HG03196 (cell line): ENCODE results near the gene LHPP.
"Not testable (repeated sequence)": the region's sequence is repeated elsewhere in the genome, so short reads cannot be mapped to it uniquely, and the experiment has no call there.

Experiments
- ATAC-seq: cut with Tn5 transposase; IDR thresholded peaks from one replicate; pipeline ENCODE4 v1.9.1; 2021; ENCODE audit not compliant: unreplicated experiment

LHPP gene

DNA sequence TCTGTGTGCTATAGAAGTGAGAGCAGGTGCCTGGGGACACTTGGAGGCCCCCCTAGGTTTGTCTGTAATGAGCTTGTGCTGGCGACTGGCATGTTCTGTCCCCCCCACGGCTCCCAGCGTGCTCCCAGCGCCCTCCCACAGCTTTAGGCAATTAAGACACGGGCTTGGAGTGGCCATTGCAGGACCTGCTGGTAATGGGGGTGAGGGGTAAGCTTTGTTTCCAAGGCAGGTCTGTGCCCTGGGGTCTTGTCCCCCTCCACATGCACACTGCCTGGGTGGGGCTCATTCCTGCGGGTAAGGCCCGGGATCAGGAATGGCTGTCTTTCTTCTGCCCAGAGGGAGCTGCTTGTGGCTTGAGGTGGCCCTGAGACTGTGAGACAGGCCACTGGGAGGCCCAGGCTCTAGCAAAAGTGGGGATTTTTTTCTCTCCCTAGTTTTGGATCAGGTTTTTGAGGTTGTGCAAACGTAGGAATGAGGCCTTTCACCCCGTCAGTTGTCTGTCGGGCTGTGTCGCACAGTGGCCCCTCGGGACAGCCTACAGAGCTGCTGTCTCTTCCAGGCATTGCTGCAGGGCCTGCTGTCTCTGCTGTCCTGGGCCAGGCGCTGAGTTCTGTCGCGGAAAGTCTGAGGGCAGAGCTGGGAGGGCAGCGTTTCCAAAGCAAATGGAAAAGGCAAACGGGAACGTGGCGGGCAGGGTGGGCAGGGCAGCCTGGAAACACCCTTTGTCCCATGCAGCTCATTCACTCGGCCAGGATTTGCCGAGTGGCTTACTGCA lies 107.4 kb downstream of the LHPP start:
- no peak for ATAC-seq

DNA sequence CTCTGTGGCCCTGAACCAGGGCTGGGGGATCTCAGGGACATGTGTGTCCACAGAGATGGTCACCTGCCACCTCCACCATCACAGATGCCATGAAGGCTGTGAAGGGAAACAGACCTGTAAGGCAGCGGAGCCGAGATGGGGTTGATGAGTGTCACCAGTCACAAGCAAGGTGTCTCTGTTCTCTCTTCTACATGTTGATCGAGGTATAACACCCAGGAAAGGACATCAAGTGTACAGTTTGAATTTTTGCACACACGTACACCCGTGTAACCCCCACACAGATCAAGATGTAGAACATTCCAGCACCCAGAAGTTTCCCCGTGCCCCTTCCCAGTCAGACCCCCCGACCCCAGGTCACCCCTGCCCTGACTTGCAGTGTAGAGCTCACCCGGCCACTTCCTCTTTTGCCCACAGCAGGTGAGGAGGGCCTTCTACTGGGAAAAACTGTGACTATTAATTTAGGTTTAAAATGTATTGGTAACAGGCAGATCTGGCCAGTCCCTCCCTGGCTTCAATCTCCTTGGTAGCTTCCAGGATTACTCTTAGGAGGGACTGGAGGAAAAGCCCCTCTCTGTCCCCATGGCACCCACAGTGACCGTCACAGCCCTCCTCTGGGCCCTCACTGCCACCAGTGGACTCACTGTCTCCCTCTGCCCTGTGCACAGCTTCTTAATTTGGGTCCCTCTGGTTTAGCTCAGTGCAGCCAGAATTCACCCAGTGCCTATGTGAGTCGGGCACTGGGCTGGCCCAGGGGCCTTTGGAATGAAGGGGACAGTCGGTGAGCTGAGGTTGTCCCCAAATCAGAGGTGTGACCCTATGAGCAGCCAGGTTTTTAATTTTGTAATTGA lies 108.2 kb downstream of the LHPP start:
- ATAC-seq: no peak

DNA sequence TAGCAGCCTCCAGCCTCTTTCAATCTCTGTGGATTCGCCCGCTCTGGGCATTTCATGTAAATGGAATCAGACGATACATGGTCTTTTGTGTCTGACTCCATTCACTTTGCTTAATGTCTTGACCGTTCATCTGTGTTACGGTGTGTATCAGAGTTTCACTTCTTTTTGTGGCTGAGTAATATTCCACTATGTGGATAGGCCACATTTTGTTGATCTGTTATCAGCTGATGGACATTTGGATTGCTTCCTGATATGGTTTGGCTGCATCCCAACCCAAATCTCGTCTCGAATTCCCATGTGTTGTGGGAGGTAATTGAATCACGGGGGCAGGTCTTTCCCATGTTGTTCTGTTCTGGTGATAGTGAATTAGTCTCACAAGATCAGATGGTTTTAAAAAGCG lies 109.0 kb downstream of the LHPP start:
- no peak for ATAC-seq

DNA sequence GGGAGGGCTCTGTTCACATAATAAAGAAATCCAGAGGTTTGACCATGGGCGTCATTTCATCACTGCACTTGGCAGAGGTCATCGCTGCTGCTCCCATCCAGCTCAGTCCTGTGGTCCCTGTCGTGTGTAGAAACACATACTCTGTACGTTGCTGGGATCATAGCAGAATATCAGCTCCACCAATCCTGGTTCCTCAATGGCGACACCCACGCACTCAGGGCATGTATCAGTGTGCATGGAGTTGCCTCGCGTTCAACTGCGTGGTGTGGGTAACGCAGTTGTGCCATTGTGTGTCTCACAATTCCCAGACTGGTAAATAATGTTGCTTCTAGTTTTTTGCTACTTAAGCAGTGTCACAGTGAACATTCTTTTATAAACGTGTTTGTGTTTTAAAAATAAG lies 111.1 kb downstream of the LHPP start:
- no peak for ATAC-seq

DNA sequence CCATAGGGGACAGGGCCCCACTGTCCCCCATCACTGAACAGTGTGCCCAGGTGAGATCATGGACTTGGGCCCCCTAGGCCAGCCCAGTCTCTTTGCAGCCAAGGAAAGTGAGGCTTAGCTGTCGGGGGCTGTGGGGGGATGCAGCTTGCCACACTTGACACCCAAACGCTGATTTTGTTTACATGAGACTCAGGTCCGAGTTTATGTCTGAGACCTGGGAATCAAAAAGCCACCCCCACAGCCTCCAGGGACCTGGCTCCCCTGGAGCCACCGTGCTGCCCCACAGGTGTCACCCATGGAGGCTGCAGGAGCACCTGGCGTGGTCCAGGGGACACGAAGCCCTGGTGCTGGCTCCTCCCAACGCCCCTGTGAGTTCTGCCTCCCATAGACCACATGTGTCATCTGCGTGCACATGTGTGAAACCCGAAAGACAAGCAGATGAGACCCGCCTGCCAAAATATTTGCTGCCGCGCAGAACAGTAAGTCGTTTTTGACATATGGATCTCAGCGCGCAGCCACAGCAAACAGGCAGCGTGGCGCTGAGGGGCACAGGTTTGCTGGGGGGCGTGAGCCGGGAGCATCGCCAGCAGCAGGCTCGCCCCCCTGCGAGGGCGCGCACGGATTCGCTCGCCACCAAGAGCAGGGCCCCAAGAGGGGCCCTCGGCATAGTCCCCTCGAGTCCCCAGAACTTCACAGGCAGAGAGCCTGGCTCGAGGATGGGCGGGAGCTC lies 112.3 kb downstream of the LHPP start:
- ATAC-seq: no peak

DNA sequence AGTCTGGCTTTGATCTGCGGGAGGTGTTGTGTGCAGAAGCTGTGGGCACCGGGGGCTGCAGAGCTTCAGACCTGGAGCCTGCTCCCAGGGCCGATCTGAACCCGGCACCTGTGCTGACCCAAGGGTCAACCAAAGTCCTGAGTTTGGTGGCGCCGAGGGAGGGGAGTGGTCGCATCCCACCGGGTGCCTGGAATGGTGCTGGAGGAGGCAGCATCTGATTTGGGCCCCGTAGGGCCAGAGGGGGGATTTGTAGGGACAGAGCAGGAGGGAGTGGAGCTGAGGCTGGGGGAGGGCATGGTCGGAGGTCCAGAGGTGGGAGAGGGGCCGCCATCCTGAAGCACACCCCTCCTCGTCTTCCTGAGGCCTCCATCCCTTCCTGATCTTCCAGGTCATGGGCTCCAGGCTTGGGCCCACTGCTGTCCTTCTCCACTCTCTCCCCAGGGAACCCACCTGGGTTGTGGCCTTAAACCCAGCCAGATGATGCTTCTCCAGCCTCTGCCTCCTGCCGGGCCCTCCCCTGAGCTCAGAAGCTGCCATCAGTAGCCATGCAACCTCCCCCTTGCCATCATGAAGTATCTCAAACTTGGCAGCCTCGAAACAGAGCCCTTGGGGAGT lies 112.9 kb downstream of the LHPP start:
- no peak for ATAC-seq

DNA sequence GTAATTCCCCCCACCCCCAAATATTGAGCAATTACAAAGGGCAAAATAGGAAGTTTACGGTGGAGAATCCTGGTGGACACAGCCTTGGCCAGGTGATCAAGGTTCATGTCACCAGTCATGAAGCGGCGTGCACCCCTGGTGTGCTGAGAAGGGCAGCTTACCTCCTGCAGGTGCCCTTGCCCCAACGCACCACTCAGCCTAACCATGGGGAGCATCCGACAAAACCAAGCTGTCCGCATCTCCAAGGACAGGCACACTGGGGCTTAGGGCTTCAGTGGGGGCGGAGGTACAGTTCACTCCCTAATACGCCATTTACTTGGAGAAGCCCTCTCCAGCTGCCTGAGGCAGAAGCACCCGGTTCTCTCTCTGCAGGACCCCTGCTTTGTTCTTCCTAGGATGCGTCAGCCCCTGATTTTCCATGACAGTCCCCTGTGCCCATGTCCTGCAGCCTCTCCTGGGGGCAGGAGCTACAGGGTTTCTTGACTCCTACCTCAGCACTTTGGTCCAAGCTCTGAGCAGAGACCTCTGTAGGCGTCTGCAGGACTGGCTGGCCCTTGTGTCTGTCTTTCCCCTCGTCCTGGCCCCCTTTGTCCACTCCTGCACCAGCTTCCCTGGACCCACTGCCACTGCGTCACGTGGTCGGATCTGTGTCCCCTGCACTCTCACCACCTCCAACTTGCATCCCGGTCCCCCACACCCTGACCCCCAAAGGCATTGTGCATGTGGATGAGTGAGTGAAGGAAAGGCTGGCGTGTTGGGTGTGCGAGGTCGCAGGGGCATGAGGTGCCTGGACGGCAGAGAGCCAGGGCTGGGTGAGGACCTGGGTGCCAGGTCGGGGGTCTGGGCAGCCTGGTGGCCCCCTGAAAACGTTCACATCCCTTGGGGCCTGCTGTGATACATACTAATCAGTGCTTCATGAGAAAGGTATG lies 113.7 kb downstream of the LHPP start:
- ATAC-seq: no peak

DNA sequence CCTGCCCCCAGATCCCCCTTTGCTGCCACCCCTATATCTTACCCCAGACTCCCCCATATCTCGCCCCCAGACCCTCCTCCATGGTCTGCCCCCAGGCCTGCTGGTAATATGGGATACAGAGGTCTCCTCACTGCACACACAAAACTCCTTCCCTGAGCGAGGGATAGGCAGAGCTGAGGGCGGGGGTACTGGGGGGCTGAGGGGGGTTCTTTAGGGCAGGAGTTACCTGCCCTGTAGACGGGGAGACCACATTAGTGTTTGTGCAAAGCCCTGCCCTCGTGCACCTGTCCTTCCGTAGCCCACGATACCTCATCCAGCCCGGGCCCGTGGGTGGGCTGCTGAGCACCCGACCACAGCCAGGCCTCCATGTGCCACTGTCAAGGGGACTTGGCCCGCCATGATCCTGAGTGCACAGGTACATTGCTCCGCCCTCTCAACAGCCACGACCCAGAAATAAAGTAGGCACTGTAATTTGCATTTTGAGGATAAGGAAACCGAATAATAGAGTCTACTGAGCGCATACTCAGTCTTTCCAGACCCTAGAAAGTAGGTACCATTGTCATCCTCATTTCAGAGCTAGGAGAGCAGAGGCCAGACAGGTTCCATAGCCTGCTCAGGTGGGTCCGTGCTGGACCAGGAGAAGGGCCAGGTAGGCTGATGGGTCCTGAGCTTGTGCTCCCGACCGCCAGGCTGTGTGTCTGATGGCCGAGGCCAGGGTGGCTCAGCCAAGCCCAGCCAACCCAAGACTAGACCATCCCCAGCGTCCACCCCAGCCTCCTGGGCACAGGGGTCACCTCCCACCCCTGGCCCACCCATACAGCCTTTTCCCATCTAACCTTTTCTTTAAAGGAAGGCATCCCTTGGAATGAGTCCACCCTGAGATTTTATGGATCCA lies 115.2 kb downstream of the LHPP start:
- no peak for ATAC-seq

DNA sequence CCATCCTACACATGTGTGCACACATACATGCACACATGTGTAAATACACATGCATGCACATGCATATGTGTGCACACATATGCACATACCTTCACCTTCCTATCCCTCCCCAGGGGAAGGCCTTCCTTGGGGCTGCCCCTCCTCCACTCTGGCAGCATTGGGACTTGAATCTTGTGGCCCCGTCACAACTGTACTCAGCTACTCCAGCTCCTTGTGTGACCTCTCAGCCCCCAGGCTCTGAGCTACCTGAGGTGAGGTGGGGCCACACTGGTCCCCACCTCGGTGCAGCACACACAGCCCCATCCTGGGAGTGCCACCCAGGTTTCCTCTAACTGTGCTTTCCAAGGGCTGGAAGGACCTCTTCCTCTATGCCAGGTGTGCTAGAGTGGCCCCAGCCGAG lies 116.0 kb downstream of the LHPP start:
- ATAC-seq: no peak

DNA sequence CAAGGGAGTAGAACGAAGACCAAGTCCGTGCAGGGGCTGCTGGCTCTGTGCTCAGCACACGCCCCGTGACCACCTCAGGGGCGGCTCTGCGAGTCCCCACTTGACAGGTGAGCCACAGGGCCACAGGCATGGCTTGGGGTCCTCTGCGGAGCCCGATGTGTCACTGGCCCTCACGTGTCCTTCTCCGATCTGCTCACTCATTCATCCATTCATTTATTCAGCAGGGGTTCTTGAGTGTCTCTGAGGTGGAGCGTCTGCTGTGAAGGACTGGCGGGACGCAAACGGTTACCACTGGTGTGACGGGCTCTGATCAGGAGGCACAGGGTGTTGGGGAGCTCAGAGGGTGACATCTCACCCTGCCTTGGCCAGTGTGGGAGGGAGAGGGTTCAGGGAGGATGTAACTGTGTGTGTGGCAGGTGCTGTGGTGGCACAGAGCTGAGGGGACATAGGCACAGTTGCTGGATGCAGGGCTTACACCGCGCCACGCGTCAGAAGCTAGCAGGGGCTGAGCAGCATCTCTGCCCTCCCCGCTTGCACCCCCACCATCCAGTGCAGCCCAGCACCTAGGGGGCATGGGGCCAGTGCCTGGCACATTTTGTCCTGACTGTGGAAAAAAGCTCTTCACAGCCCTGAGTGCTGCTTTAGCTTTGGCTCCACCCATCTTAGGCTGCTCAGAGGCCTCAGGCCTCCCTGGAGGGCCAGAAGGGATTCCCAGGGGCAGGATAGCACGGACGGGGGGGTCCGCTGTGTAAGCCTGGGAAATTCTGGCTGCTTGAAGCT lies 116.8 kb downstream of the LHPP start:
- no peak for ATAC-seq

DNA sequence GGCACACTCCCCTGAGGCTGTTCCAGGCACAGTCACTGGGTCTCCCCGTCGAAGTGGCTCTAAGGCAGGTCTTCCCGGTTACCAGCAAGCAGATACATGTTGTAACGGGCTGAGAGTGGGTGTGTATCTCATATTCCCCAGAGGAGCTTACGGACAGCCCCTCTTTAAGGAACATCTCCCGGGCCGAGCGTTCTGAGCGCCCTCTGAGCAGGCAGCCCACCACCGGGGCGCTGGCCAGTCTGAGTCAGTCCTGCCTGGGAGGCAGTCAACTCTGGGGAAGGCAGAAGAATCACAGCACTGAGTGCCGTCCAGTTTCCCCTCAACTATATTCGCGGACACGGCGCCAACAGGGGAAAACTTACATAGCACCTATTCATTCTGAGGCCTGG lies 117.4 kb downstream of the LHPP start:
- ATAC-seq: no peak

DNA sequence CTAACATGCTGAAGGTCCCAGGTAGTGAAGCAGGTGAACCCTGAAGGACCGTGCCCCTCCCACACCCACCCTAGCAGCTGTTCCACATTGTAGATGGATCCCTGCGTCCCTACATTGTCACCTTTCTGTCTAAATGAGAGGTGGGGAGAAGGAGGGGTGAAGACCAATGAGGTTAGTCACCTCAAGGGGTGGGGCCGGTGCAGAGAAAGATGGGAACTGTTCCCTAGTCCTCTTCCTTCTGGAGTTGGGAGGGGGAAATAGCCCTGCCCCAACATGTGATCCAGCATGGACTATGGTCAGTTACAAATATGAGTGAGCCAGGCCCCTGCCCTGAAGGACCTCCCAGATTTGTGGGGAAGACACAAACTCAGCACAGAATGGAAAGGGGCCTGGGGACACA lies 124.5 kb downstream of the LHPP start:
- no peak for ATAC-seq

DNA sequence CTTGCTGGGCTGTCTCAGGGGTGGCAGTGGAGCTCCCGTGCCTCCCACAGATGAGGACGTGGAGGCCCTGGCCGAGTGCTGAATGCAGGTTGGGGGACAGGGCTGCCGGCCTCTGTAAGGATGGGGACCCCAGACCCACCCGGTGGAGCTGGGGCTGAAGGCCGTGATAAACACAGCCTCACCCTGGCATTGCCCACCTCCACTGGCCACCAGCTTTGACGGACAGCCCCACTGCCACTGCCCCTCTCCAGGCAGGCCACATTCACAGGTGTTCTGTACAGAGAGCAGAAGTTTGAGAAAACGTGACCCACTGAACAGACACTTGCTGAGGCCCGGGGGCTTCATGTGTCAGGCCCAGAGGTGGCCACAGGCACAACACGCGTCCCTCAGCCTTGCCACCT lies 126.2 kb downstream of the LHPP start:
- ATAC-seq: no peak

DNA sequence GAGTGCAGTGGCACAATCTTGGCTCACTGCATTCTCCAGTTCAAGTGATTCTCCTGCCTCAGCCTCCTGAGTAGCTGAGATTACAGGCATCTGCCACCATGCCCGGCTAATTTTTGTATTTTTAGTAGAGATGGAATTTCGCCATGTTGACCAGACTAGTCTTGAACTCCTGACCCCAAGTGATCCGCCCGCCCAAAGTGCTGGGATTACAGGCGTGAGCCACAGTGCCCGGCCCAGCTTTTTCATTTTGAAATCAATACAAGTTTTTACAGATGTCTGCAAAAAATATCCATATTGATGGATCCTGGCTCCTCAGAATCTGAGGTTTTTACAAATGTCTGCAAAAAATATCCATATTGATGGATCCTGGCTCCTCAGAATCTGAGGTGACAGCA lies 126.7 kb downstream of the LHPP start:
- ATAC-seq: not testable (repeated sequence)

DNA sequence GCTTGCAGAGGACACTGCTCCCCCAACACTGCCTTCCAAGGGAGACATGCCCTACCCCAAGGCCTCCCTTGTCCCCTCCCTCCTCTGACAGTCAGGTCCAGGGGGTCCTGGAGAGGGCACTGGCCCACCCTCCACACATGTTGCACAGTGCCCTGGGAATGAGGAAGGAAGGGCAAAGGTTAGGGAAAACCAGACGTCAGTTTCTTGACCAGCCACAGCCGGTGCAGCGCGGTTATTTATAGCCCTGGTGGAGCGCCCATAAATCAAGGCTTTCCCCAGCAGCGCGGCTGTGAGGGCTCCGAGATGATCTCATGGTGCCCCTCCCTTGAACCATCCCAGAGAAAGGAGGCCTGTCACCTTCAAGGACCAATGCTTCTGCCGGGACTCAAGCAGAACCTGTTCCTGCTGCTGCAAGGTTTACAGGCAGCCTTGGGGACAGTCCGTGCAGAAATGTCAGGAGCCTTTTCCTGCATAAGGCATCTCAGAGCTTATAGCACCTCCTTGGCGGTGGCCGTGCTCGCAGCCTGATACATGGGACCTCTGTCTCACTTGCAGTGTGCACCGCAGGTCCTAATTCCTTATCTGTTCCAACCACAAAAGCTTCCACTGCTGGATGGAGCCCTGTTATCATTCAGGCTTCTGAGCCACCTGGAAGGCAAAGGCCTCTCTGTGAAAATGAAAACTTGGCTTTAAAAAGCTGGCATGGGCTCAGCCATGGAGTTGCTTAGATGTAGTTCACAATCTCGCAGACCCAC lies 127.3 kb downstream of the LHPP start:
- no peak for ATAC-seq

DNA sequence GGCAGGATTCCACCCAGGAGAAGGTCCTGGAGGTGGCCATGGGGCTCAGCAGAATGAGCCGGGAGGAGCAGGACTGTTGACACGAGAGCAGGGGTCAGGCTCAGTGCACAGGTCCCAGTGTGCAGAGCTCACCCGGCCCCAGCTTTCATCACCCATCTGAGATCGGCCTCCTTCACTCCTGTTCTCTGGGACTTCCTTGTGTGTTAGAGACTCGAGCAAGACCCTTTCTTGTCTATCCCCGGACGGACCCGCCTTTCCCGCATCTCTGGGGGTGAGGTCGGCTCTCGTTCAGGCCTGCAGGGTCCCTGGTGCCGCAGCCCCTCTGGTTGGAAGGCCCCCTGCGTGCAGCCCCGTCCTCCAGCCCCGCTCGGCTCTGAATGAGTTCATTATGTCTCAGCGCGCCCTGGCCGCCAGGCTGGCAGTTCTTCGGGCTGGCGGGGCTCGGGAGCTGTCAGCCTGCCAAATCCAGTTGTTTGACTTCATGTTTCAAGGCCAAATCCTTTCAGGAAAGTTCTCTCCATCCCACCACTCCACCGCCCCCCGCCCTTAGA lies 127.9 kb downstream of the LHPP start:
- no peak for ATAC-seq
